GM12874 (cell line): Measurements from ENCODE around the gene BSND.

ENCODE experiments used
- TF ChIP-seq, protein P1 (sequence below): IDR thresholded peaks from 2 replicates; pipeline ENCODE4 v1.5.1; 2011; ENCODE audit warnings: low read depth, mild to moderate bottlenecking, control low read depth, low read length, moderate library complexity; ENCODE audit not compliant: insufficient read depth

The BSND gene

DNA sequence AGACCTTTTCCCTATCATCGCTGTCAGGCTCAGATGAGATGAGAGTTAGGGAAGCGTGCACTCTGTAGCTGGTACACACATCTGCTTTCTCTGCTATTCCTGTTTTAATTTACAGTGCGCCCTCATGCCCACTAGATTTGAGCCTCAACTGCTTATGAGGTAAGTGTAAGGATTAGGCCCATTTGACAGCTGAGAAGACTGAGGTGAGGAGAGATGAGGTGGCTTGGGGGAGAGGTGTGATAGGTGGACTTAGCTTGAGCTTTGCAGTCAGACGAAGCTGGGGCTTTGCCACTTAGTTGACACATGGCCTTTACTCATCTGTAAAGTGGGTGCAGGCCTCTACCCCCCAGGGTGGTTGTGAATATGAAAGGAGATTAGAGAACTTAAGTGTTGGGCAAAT lies 9.8 kb upstream of the BSND start:
- TF ChIP-seq, protein P1, sequence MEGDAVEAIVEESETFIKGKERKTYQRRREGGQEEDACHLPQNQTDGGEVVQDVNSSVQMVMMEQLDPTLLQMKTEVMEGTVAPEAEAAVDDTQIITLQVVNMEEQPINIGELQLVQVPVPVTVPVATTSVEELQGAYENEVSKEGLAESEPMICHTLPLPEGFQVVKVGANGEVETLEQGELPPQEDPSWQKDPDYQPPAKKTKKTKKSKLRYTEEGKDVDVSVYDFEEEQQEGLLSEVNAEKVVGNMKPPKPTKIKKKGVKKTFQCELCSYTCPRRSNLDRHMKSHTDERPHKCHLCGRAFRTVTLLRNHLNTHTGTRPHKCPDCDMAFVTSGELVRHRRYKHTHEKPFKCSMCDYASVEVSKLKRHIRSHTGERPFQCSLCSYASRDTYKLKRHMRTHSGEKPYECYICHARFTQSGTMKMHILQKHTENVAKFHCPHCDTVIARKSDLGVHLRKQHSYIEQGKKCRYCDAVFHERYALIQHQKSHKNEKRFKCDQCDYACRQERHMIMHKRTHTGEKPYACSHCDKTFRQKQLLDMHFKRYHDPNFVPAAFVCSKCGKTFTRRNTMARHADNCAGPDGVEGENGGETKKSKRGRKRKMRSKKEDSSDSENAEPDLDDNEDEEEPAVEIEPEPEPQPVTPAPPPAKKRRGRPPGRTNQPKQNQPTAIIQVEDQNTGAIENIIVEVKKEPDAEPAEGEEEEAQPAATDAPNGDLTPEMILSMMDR, result no peak

DNA sequence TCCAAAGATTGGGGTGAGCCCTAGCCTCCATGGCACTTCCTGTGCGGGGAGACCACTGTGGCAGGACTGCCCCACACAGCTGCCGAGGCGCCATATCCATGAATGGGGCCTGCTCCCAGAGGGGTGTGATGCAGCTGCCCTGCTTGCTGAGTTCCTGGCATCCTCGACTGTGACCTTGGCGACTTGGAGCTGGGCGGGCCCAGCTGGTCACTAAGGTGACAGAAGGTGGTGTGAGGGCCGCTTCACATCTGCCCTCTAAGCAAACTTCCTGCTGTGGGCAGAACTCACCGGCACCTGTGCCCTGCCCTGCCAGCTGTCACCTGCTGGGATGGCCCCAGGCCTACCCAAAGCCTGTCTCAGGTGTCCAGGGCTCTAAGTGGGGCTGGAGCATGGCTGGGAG lies 9.3 kb upstream of the BSND start:
- TF ChIP-seq, protein P1, result no peak

DNA sequence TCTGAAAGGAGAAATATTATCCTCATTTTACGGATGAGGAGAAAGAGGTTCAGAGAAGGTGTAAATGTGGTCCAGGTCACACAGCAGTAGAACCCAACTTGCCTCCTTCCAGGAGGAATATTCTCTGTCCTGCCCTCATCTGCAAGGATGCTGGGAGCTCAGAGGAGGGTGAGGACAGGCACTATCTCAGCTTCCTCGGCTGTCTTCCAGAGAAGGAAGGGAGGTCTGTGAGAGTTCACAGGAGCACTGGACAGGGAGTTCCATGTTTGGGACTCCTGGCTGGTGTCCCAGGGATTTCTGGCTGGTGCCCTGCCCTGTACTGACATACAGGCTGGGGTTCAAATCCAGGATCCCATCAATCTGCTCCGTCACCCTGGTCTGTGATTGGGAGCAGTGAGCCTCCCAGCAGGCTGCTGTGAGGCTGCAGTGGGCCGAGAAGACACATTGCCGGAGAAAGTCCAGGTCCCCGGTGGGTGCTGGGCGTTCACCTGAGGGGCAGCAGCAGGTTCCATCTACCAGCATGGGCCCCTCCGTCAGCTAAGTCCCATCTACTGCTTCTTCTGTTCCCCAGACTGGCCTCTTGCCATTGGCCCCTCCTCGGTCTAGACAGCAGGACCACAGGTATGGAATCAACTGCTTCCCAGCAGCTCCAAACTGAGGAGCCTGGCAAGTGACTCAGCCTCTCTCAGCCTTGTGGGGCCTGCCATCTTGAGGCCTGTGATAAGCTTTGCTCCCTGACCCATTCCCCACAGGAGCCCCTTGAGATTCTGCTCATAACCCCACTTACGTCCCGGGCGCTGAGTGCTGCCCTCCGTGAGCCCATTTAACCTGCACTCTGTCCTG lies 8.5 kb upstream of the BSND start:
- TF ChIP-seq, protein P1, result no peak

DNA sequence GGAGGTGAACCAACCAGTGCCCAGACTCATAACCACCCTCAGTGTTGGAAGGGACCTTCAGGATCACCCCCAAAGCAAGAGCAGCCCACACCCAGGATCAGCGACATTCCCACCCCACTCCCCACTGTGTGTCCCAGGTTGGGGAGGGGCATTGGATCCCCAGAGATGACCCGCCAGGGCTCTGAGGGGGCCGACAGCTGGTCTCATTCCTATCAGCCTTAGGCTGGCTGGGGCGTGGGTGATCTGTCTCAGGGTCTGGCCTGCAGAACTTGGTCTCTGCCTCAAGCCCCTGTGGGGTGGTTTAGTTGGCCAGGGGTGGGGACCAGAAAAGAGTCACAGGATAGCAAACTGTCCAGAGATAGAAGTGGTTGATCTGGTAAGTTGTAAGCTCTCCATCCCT lies 7.8 kb upstream of the BSND start:
- TF ChIP-seq, protein P1, result no peak

DNA sequence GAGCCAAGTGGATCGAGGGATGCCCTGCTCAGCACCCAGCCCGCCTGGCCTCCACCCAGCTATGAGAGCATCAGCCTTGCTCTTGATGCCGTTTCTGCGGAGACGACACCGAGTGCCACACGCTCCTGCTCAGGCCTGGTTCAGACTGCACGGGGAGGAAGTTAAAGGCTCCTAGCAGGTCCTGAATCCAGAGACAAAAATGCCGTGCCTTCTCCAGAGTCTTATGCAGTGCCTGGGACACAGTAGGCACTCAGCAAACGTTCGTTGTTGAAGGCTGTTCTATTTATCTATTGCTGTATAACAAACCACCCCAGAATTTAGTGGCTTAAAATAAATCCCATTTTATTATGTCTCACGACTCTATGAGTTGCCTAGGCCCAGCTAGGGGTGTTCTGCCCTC lies 6.8 kb upstream of the BSND start:
- TF ChIP-seq, protein P1, result no peak

DNA sequence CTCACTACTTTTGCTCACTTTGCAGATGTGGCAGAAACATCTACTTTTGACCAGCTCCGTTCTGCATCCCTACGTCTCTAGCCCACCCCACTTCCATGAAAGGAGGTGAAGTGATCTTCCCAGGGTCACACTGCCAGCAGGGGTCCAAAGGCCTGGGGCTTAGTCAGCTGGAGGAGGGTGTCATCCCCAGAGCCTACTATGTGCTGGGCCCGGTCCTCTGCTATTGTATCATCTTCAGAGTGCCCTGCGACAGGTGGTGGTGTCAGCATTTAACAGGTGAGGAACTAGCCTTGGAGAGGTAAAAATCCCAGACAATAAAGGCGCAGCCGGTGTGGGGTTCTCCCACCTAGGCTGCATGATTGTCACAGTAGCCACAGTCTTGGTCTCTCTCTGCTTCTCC lies 5.6 kb upstream of the BSND start:
- TF ChIP-seq, protein P1, result no peak

DNA sequence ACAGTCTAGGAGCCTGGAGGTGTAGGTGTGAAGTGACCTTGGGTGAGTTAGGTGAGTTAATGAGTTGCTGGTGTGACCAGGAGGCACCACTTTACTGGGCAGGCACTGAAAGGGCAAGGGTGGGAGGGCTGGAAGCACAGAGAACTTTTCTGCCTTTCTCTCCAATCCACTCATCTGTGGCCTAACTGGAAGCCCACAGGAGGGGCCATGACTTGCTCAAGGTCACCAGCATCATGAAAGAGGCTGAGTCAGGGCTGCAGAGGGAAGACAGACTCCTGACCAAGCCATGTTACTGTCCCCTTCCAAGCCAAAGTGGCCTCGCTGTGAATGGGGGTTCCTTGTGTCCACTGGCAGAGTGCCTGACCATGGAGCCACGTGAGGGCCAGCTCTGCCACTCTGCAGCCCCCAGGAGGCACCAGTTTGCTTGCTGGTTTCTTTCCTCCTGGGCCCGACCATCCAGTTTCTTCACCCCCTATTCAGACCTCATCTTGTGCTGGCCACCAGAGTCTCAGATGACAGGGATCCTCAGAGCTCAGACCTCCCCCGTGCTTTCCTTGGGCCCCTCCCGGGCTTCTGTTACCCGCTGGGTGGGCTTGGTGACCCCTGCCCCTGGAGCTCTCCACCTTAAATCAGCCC lies 4.3 kb upstream of the BSND start:
- TF ChIP-seq, protein P1, result no peak
